ENCODE results near the gene LDHD. TPM values are rescaled to one million over a fixed set of nuclear protein-coding genes. Genes with fewer than 3 reads are reported as not detected.

The LDHD gene
- total RNA-seq, 1 experiment from 2014 or later: 0.42 TPM

DNA sequence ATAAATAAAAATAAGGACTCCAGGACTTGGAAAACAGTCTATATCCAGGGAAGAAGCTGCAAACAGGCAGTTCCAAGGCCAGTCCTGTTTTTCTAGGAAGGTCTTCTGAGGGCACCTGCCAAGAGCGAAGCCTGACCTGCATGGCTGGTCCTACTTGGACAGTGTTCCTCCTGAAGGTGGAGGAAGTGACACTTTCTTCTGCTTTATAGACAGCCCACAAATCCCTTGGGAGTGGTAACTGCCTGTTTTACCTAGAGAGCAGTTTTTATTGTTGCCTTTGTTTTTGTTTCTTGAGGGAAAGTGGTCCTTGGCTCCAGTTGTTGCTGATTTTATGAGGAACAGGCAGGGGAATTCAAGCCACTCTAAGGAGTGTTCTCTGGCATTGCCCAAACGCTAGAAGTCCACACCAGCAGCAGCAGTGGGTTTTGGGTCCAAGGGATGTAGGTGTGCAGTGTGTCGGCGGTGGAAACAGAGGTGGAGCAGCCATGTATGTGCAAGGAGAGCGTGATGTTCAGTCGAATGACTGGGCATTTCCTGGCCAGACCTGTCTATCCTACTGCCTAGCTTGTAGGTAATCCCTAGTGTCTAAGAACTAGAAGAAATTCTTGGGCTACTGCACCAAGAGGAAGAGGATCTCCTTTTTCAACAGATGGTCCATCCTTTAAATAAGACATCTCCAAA lies 35.3 kb downstream of the LDHD start:
- DNase-seq (ENCODE audit: low read depth): no peak

DNA sequence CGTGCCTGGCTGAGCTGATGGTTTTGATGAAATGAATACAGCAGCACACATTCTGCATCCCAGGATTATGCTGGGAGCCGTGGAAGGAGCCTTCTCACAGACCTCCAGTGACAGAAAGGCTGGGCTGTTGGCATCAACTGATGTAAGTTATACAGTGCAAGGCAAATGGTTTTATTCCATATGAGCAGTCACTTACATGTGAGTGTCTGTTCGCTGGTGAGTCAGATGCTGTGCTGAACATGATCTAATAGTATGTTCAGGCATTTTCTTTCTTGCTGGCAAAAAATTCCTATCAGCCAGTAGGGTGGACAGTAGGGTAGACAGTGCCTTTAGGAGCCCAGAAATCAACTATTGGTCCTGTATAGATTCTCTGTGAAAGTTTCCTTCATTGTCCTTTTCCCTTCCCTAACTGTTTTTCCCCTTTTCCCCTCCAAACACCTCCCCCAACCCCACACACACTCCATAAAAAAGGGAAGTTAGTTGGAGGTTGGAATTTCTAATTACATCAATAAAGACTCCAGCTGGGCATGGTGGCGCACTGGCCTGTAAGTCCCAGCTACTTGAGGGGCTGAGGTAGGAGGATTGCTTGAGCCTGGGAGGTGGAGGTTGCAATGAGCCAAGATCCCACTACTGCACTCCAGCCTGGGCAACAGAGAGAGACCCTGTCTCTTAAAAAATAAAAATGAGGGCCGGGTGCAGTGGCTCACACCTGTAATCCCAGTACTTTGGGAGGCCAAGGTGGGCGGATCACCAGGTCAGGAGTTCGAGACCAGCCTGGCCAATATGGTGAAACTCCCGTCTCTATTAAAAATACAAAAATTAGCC lies 36.2 kb downstream of the LDHD start:
- peak; percentile 21 for DNase-seq (ENCODE audit: low read depth)

DNA sequence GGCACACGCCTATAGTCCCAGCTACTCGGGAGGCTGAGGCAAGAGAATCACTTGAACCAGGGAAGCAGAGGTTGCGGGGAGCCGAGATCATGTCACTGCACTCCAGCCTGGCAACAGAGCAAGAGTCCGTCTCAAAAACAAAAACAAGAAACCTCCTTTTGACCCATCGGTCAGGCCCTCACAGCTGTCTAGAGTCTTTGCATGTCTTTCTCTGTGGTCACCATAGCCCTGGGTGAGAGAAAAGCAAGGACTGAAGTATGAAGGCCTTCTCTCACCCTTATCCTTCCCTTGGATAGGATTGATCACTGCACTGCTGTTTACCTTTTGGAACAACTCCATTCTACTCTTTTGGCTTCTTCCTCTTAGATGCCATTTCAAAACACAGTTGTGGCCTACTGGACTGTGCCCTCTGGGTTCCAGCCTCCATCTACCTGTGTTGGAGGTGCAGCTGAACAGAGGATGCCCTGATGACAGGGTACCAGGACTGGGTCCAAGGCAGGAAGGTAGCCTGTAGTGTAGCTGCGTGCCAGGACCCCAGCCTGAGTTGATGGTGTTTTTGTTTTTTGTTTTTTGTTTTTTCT lies 37.1 kb downstream of the LDHD start:
- DNase-seq (ENCODE audit: low read depth): no peak

DNA sequence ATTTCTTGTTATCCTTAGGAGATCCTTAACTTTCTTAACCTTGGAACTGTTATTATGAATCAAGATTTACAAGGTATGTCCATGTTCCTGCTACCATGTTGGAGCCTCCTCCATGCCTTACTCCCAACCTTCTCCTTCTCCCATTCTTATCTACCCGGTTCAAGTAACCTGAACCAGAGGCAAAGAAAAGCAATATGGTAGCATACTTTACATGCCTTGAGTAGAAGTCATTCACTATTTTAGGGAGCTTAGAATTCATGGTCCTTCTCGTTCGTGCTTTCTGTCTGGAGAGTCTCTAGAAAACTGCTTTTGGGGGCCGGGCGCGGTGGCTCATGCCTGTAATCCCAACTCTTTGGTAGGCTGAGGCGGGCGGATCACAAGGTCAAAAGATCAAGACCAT lies 37.7 kb downstream of the LDHD start:
- no peak for DNase-seq (ENCODE audit: low read depth)

DNA sequence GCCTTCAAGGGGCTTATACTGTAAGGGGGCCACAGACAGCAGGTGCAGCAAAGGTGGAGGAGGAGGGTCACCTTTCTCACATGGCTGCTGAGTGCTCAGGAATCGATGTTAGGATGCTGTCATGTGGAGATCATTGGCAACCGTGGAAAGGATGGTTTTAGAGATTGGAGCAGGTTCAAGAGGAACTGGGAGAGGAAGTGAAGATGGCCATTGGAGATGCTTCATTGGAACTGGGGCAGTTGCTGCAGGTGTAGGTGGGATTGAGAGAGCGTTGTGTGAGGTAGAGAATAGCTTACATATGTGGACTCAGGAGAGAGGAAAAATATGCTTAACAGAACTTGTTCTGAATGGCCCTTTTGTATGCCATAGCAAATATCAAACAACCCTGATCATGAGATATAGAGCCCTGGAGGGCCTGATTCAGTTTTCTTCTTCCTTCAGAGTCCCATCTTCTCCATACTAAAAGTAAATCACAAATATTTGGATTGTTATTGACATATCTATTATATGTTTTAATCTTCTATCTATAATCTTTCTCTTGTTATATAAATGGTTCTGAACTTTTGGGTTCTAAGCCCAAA lies 40.8 kb downstream of the LDHD start:
- no peak for DNase-seq (ENCODE audit: low read depth)

DNA sequence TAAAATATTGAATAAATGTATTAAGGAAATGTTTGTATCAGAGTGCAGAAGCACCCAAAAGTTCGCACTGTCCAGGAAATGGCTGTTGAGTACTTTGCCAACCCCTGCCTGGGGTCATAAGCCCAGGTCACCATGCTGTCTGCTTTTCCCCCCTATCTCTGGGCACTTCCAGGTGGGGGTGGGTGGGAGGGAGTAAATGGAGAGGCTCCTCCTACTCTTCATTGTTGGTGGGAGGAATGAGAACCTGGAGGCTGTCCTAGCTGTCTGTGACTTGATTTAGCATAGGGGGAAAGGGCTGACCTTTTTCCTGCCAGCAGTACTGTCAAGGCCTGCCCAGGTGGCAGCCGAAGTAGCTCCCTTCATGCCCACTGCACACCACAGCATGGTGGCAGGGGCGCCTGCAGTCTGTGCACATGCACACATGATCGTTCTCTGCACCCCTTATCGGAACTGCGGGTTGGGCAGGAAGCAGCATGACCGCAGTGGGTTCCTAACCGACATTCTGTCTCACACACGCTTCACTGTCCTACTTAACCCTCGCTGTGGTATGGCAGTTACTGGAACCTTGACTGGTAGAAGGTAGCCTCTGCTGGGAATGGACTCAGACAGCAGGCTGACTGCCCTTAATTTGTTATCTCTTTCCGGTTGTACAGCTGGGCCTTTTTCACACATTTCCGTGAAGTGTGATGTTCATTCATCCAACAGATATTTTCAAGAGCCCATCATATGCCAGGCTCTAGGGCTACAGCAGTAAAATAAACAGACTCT lies 41.5 kb downstream of the LDHD start:
- no peak for DNase-seq (ENCODE audit: low read depth)

DNA sequence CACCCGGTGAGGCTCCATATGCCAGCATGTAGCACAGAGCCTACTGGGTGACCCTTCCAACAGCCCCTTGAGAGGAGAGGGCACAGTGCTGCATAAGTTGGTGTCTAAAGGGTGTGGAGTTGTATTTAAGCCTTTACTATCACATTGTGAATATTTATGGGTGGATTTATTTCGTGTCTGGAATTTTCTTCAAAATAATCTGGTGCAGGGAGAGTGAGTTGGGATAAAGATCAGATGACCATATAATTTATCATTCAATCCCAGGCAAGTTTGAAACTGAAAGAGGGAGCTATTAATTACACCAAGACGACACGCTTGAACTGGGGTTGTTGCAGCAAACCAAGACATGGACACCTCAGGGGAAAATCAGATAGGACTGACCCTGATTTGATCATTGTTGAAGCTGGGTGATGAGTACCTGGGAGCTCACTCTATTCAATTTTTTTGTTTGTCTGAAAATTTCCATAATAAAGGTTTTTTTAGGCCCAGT lies 42.2 kb downstream of the LDHD start:
- DNase-seq (ENCODE audit: low read depth): no peak

DNA sequence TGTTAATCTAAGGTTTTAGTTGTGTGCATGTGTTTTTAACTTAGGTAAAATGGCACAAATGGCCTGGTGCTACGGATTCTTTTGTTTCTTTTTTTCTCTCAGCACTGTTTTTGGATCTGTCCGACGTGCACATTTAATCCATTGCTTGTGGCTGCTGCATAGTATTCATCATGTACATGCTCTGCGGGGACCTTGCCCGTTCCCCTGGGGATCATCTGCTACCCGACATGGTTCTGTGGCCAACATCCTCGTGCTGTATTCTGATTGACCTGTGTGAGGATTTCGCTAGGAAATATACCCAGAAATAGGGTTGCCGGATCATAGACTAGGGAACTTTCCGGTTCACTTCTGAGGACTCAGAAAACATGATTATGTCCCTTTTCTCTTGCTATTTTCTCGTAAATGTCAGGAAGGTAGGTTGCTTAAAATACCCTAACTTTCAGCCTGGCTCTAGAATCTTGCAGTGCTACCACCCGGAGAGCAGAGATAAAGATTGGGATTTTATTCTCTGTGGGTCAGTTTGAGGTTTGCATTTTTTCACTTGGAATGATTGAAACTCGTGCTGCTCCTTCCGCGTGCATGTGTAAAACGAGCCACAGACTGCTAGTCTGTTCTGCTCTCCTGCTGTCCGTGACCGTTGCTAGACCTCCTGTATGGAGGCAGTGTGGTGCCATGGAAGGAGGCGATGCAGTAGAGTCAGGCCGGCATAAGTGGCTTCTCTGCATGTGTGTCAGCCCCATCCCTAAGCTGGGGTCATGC lies 42.9 kb downstream of the LDHD start:
- no peak for DNase-seq (ENCODE audit: low read depth)

DNA sequence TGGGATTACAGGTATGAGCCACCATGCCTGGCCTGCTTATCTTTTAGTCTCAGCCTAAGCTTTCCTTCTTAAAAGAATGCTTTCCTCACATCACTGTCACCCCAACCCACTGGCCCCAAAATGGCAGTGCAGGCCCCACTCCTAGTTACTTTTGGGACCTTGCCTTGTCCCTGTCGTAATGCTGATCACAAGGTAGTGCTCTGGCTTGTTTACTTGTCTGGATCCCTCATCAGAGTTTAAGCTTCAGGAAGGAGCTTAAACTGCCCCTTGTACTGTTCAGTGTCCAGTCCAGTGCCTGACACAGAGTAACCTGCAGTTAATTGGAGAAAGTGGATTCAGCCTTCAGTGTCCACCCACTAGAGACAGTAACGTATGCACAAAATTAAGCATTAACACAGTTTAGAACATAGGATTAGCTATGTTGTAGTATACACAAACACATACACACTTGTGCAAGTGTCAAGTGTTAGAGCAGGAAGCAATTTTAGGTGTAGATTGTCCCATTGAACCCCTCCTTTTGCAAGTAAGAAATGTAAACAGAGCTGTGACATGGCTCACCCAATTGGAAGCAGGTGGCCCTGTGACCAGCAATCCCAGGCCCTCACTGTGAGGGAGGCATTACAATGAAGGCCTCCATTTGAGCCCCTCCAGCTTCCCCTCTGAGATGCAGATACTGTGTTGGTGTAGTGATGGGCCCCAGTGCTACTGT lies 44.2 kb downstream of the LDHD start:
- DNase-seq (ENCODE audit: low read depth): no peak

DNA sequence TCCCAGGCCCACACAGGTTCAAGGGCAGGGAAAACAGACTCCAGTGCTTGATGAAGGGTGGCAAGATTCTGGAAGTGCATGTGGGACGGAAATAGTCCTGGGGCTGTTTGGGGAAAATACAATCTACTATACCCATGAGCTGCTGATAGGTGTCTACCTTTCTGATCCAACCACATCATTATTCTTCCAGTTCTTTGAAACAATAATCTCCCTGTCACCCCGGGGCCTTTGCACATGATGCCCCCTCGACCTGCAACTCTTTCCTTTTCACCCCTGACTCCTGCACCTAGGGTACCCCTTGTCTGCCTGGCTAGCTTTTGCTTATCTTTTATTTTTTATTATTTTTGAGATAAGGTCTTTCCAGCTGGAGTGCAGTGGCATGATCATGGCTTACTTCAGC lies 45.0 kb downstream of the LDHD start:
- no peak for DNase-seq (ENCODE audit: low read depth)

DNA sequence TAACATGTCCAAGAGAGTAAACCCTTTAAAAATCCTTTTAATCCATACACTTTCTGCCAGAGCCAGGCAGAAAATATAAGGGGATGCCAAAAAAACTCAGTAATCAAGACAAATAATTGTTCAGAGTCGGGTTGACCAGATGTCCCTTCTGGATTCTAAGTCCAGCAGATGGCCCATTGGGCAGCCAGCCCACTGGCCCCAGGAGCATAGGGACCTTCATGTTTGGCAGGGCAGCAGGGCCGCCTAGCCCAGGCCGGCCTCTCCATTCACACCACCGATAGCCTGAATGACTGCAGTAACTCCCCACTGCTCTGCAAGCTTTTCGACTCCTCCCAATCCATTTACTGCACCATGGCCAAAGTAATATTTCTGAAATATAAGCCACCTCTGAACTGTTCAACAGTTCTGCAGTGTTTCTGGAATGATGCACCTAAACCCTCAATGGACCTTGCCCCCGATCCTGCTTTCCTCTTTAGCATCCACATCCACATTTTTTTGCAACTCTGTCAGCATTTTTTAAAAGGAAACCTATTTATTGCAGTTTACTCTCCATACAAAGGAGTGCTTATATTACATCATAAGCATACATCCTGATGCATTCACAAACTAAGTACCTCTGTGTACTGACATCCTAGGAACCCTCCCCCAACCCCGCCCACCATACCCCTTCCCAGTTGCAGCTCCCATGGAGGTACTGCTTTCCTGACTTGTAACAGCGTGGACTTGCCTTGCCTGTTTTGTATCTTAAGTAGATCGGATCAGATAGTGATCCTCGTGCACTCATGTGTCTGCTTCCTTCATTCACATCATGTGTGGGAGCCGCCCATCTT lies 46.4 kb downstream of the LDHD start:
- no peak for DNase-seq (ENCODE audit: low read depth)

DNA sequence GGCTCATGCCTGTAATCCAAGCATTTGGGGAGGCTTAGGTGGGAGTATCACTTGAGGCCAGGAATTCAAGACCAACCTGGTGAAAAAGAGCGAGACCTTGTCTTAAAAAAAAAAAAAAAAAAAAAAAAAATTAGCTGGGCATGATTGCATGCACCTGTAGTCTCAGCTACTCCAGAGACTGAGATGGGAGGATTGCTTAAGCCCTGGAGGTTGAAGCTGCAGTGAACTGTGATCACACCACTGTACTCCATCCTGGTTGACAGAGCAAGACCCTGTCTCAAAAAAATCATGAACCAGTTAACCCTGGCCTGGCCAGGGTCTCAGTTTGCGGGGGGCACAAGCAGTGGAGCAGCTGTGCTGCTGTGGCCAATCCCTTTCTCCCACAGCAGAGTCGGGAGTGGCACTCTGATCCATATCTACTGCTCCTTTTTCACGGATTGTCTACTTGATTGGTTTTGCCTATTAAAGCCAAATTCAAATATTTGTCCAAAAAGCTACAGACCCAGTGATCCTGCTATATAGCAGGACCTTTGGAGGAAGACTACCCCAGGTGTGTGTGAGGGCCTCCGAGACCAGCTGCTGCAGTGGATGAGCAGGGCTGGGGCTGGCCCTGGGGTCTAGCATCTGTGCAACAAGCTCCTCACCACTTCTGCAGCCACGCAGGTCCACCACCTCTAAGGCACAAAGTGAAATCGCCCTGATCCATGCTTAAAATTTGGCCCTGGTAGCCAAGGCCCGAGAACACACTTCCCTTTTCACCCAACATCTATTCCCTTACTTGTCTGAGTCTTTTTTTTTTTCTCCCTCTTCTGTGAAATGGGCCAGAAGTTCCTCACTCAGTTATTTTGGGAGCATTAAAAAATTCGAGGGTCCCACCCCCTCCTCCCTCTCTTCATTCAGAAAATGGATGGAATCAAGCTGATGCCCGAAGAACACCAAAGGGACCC lies 48.2 kb downstream of the LDHD start:
- DNase-seq (ENCODE audit: low read depth): no peak

DNA sequence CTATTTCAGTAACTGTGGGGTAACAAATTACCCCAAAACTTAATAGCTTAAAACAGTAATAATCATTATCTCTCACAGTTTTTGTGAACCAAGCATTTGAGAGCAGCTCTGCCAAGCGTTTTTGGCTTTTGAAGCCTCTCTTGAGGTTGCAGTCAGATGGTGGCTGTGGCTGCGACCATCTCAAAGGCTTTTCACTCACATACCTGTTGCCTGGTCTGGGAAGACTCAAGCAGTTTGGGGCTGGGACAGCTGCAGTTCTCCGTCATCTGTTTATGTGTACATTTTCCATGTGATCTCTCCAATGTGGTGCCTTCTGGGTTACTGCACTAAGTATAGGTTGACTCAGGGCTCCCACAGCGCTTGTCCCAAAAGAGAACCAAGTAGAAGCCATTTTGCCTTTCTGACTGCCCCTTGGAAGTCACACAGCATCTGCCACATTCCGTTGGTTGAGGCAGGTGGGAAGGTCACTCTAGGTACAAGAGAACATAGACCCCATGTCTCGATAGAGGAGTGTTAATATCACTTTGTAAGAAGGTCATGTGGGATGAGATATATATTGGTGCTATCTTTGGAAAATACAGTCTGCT lies 49.6 kb downstream of the LDHD start:
- no peak for DNase-seq (ENCODE audit: low read depth)

DNA sequence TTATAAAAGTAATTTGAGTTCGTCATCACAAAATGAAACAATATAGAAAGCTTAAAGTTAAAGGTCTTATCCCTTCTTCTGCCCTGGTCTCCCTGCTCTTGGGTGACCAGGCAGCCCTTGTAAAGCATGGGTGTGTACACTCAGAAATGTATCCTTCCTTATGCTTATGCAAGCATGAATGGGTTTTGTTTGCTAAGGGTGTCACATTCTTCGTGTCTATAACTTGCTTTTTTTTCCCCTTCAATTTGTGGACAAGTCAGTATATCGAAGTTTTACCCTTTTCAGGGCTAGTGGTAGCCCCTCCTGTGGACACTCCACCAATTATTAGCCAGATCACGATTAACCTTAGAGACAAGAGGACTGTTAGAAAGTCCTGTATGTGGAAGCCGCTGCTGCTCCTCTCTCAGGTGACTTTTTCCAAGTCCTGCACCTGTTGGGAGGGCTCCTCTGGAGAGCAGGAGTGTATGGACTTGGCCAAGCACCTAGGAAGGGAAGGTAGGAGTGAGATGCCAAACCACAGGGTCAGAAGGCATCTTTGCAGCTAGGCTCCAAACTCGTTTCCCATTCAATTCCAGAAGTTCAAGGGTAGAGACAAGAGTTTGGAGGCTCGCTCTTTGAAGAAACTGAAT lies 50.9 kb downstream of the LDHD start:
- DNase-seq (ENCODE audit: low read depth): no peak

DNA sequence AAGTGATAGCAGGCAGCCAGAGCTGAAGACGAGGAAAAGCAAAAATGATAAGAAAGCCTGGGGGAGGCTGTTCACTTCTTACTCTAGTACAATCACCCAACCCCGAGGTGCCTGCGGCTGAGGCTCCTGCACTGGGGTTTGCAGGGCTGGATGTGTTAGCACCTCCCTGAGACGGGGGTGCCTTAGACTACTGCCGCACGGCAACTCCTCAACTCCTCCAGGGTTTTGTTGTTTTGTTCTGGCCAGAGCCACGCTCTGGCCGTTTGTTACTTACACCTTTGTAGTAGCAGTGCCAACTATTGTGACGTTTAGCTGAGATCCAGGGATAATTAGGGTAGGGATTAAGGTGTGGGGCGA lies 51.5 kb downstream of the LDHD start:
- no peak for DNase-seq (ENCODE audit: low read depth)

DNA sequence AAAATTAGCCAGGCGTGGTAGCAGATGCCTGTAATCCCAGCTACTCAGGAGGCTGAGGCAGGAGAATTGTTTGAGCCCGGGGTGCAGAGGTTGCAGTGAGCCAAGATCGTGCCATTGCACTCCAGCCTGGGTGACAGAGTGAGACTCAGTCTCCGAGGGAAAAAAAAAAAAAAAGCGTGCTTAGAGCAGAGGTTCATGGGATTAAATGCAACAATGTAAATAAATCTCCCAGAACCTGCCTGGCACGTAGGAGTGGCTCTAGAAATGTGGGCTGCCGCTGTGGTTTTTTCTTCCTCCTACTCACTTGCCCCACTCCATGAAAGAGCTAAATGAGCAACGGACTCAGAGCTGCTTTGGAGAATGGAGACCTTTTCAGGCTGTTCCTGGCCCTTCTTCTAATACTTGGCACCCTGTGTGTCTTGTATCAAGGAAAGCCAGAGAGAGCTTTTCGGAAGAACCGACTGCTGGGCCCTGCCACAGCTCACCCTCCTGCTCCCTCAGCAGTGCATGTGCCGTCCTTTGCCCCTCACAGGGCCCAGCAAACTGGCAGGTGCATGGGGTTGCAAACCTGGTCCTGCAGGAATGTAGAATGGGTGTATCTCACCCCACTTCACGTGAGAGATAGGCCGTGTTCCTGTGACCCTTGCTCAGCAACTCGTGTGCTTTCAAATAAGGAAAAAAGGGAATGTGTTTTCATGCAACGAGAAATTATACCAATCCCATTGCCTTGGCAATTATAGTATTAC lies 52.0 kb downstream of the LDHD start:
- no peak for DNase-seq (ENCODE audit: low read depth)

Measured in M059J (cell line).